MM.1S (cell line): ENCODE data around the gene ZDHHC21.

Experiments used
- DNase-seq: peaks from one replicate; pipeline ENCODE4 v3.0.0-alpha.2; 2015
- H2AFZ ChIP-seq: fragments of 300-600 bp; sonication (generic); 2 replicates; pipeline ENCODE4 v1.6.0; 2016; ENCODE audit warnings: antibody characterized with exemption, low read length
- H3F3A ChIP-seq: fragments of 300-600 bp; sonication (generic); 2 replicates; pipeline ENCODE4 v1.6.1; 2016; ENCODE audit warnings: mild to moderate bottlenecking, antibody characterized with exemption, low read length, moderate library complexity, mixed read lengths; ENCODE audit not compliant: insufficient read depth
- H3K27ac ChIP-seq: fragments of 300-600 bp; sonication (generic); 2 replicates; pipeline ENCODE4 v1.5.1; 2016; ENCODE audit warnings: mild to moderate bottlenecking, low read length
- H3K27me3 ChIP-seq: fragments of 300-600 bp; sonication (generic); replicated peaks from 2 replicates; pipeline ENCODE4 v1.6.0; 2016; ENCODE audit warnings: low read length; ENCODE audit not compliant: insufficient read depth
- H3K36me3 ChIP-seq: fragments of 300-600 bp; sonication (generic); replicated peaks from 2 replicates; pipeline ENCODE4 v1.6.1; 2016; ENCODE audit warnings: mild to moderate bottlenecking, low read length, mixed read lengths; ENCODE audit not compliant: insufficient read depth
- H3K4me1 ChIP-seq: fragments of 300-600 bp; sonication (generic); 2 replicates; pipeline ENCODE4 v1.6.1; 2016; ENCODE audit warnings: low read length, mixed read lengths
- H3K4me2 ChIP-seq: fragments of 300-600 bp; sonication (generic); 2 replicates; pipeline ENCODE4 v1.6.0; 2016; ENCODE audit warnings: low read depth, low read length
- H3K4me3 ChIP-seq: fragments of 300-600 bp; sonication (generic); 2 replicates; pipeline ENCODE4 v1.5.1; 2016; ENCODE audit warnings: low read length, mixed read lengths
- H3K79me2 ChIP-seq: fragments of 300-600 bp; sonication (generic); 2 replicates; pipeline ENCODE4 v1.6.1; 2016; ENCODE audit warnings: mixed run types, low read length, mixed read lengths
- H3K9ac ChIP-seq: fragments of 300-600 bp; sonication (generic); 2 replicates; pipeline ENCODE4 v1.6.1; 2016; ENCODE audit warnings: low read length, mixed read lengths
- H3K9me2 ChIP-seq: fragments of 300-600 bp; sonication (generic); replicated peaks from 2 replicates; pipeline ENCODE4 v1.6.1; 2016; ENCODE audit warnings: mild to moderate bottlenecking, low read length, mixed read lengths; ENCODE audit not compliant: insufficient read depth
- H3K9me3 ChIP-seq: fragments of 300-600 bp; sonication (generic); replicated peaks from 2 replicates; pipeline ENCODE4 v1.6.1; 2016; ENCODE audit warnings: mild to moderate bottlenecking, low read length, mixed read lengths; ENCODE audit not compliant: insufficient read depth
- H4K20me1 ChIP-seq: fragments of 300-600 bp; sonication (generic); 2 replicates; pipeline ENCODE4 v1.6.1; 2016; ENCODE audit warnings: mild to moderate bottlenecking, low read length, moderate library complexity, mixed read lengths; ENCODE audit not compliant: insufficient read depth
- EZH2 ChIP-seq: fragments of 300-600 bp; sonication (generic); optimal IDR thresholded peaks from 2 replicates; pipeline ENCODE3; 2017; ENCODE audit warnings: low read depth, mild to moderate bottlenecking, antibody characterized with exemption, low read length, mixed read lengths
- EZH2phosphoT487 ChIP-seq: fragments of 300-600 bp; sonication (generic); IDR thresholded peaks from 2 replicates; pipeline ENCODE4 v1.6.1; 2018; ENCODE audit warnings: antibody characterized with exemption, low read length
- TF ChIP-seq, protein P1 (sequence below): fragments of 300-600 bp; sonication (generic); IDR thresholded peaks from 2 replicates; pipeline ENCODE4 v1.5.1; 2016; ENCODE audit warnings: antibody characterized with exemption, low read length, mixed read lengths

The ZDHHC21 gene

DNA sequence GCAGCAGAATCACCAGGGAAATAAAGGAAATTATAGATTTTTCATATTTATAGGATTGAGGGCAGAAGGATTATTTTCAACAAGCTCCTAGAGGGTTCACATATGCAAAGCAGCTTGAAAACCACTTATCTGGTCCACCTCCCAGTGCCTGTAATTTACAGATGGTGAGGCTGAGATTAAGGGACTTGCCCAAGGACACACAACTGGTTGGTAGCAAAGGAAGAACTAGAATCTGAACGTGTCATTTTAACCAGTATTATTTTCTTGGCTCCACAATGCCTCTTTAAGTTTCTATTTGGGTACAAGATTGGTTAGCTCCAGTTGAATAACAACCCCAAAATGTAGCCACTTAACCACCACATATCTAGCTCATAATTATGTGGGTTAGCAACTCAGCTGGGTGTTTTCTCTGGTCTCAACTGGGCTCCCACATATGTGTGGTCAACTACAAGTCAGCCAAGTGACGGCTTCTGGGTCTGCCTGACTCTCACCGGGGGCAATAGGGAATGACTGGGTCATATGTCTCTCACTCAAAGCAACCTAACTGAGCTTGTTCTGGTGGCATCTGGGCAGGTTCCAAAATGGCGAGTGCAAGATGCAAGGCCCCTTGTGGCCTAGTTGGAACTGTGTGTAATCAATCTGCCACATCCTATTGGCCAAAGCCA is 127.7 kb downstream of the ZDHHC21 start:
- Histone ChIP-seq H3K36me3 (no peaks in the 10 kb centered on the region), H3K4me1 (peaks cover 3% of the 10 kb centered on the region), H3F3A (no peaks in the 10 kb centered on the region), H3K27ac (no peak overlapping the region), H4K20me1 (no peaks in the 10 kb centered on the region), H3K9me2 (no peaks in the 10 kb centered on the region), H3K4me2 (no peak overlapping the region), H3K9ac (no peak overlapping the region), H3K79me2 (no peaks in the 10 kb centered on the region), H3K4me3 (no peak overlapping the region), H2AFZ (no peak overlapping the region), H3K9me3 (no peaks in the 10 kb centered on the region), H3K27me3 (no peaks in the 10 kb centered on the region)
- TF ChIP-seq EZH2 (no peak), EZH2phosphoT487 (no peak)
- TF ChIP-seq, protein P1, sequence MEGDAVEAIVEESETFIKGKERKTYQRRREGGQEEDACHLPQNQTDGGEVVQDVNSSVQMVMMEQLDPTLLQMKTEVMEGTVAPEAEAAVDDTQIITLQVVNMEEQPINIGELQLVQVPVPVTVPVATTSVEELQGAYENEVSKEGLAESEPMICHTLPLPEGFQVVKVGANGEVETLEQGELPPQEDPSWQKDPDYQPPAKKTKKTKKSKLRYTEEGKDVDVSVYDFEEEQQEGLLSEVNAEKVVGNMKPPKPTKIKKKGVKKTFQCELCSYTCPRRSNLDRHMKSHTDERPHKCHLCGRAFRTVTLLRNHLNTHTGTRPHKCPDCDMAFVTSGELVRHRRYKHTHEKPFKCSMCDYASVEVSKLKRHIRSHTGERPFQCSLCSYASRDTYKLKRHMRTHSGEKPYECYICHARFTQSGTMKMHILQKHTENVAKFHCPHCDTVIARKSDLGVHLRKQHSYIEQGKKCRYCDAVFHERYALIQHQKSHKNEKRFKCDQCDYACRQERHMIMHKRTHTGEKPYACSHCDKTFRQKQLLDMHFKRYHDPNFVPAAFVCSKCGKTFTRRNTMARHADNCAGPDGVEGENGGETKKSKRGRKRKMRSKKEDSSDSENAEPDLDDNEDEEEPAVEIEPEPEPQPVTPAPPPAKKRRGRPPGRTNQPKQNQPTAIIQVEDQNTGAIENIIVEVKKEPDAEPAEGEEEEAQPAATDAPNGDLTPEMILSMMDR = no peak
- no peak for DNase-seq

DNA sequence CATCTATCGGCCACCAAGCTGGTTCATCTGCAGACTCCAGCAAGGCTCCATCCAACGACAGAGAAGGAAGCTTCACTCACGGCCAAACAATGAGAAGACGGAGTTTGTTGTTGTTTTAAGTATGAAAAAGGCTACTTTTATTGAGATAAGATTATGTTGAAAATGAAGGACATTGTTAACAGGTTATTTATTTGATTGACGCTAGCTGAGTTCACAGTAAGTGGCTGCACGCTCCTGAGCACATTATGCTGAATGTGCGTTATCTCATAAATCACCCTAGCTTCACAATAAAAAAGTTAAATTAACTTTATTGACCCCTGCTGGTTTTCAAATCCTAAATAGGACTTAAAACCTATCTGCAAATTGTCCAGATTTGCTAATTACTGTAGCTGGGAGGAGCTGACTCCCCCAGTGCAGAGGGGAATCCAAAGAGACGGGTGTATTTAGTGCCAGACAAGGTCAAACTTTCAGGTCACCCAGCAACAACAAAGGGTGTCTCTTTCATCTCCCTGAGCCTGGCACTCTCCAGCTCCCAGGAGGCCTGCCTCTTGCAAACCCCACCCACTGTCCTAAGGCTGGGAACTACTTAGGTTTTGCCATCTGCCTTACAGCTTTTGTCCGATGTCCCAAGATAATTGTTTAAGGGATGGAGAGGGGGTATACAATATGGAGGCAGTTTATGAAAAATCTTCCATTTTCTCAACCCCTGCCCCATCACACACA is 129.2 kb downstream of the ZDHHC21 start:
- Histone ChIP-seq H3K9ac (no peak overlapping the region), H3K27me3 (no peaks in the 10 kb centered on the region), H4K20me1 (no peaks in the 10 kb centered on the region), H3K4me3 (no peak overlapping the region), H3K79me2 (no peaks in the 10 kb centered on the region), H3K27ac (no peak overlapping the region), H3F3A (no peaks in the 10 kb centered on the region), H2AFZ (no peak overlapping the region), H3K36me3 (no peaks in the 10 kb centered on the region), H3K9me3 (no peaks in the 10 kb centered on the region), H3K4me2 (no peak overlapping the region), H3K9me2 (no peaks in the 10 kb centered on the region), H3K4me1 (peaks cover 9% of the 10 kb centered on the region)
- DNase-seq = no peak
- no peak for TF ChIP-seq EZH2phosphoT487
- TF ChIP-seq, protein P1 = no peak
- no peak for TF ChIP-seq EZH2

GRCh38 chr9:14561929-14562405 is 131.3 kb downstream of the ZDHHC21 start:
- Histone ChIP-seq H3K9ac (no peak overlapping the region), H4K20me1 (no peaks in the 10 kb centered on the region), H3K36me3 (no peaks in the 10 kb centered on the region), H3K4me2 (no peak overlapping the region), H3K9me2 (no peaks in the 10 kb centered on the region), H3K4me1 (peaks cover 9% of the 10 kb centered on the region), H2AFZ (no peak overlapping the region), H3K9me3 (no peaks in the 10 kb centered on the region), H3K27ac (no peak overlapping the region), H3K79me2 (no peaks in the 10 kb centered on the region), H3K4me3 (no peak overlapping the region), H3F3A (no peaks in the 10 kb centered on the region), H3K27me3 (no peaks in the 10 kb centered on the region)
- TF ChIP-seq, protein P1 = no peak
- TF ChIP-seq EZH2 (no peak), EZH2phosphoT487 (no peak)
- no peak for DNase-seq
